ENCODE results near the gene C1QL3. TPM values are rescaled to one million over a fixed set of nuclear protein-coding genes. Genes with fewer than 3 reads are reported as not detected.

C1QL3 gene
- total RNA-seq, 2 experiments from 2014 or later, result not detected

GRCh38 chr10:16491933-16492332, 29.7 kb downstream of the C1QL3 start:
- Histone ChIP-seq H3K27ac (ENCODE audit: low read depth, low read length, poor library complexity, severe bottlenecking) (no peak overlapping the region), H3K9me3 (ENCODE audit: low read length) (no peaks in the 10 kb centered on the region), H3K4me3 (ENCODE audit: low read depth, low read length, poor library complexity, severe bottlenecking) (no peak overlapping the region), H3K79me2 (ENCODE audit: insufficient read depth, low read depth, low read length) (no peaks in the 10 kb centered on the region), H2AFZ (ENCODE audit: low read length) (no peak overlapping the region), H4K20me1 (ENCODE audit: insufficient read depth, low read length) (no peaks in the 10 kb centered on the region), H3K36me3 (ENCODE audit: insufficient read depth, low read length) (peaks cover 11% of the 10 kb centered on the region; the same call in 1 of the 2 replicates), H3K4me2 (ENCODE audit: low read length) (no peak overlapping the region), H3K9me2 (ENCODE audit: insufficient read depth, low read length) (no peaks in the 10 kb centered on the region), H3K4me1 (ENCODE audit: insufficient read depth, low read length, poor library complexity, severe bottlenecking) (no peaks in the 10 kb centered on the region)
- no peak for TF ChIP-seq CTCF (conservative IDR thresholded peaks at IDR 0.05; ENCODE audit: low read length)
- TF ChIP-seq EZH2phosphoT487 (IDR thresholded peaks at IDR 0.05; ENCODE audit: borderline replicate concordance, low read depth, low read length), result no peak
- no TSS peak for BruUV-seq (replicated peaks)
- DNase-seq (ENCODE audit: low spot score), result no peak
- CTCF ChIA-PET (ENCODE audit: unreplicated experiment), result no interaction called here
- POLR2A ChIA-PET, result no interaction called here
- intact Hi-C loops (cut with micrococcal nuclease; ENCODE audit: unreplicated experiment), result no loop called here

GRCh38 chr10:16490511-16490910, 31.2 kb downstream of the C1QL3 start:
- no peak for DNase-seq (ENCODE audit: low spot score)
- Histone ChIP-seq H4K20me1 (ENCODE audit: insufficient read depth, low read length) (no peaks in the 10 kb centered on the region), H3K4me1 (ENCODE audit: insufficient read depth, low read length, poor library complexity, severe bottlenecking) (no peaks in the 10 kb centered on the region), H3K4me3 (ENCODE audit: low read depth, low read length, poor library complexity, severe bottlenecking) (no peak overlapping the region), H3K9me3 (ENCODE audit: low read length) (no peaks in the 10 kb centered on the region), H3K36me3 (ENCODE audit: insufficient read depth, low read length) (peaks cover 11% of the 10 kb centered on the region; the same call in 1 of the 2 replicates), H3K79me2 (ENCODE audit: insufficient read depth, low read depth, low read length) (no peaks in the 10 kb centered on the region), H2AFZ (ENCODE audit: low read length) (no peak overlapping the region), H3K9me2 (ENCODE audit: insufficient read depth, low read length) (no peaks in the 10 kb centered on the region), H3K4me2 (ENCODE audit: low read length) (no peak overlapping the region), H3K27ac (ENCODE audit: low read depth, low read length, poor library complexity, severe bottlenecking) (no peak overlapping the region)
- no peak for TF ChIP-seq EZH2phosphoT487 (IDR thresholded peaks at IDR 0.05; ENCODE audit: borderline replicate concordance, low read depth, low read length)
- TF ChIP-seq CTCF (conservative IDR thresholded peaks at IDR 0.05; ENCODE audit: low read length), result no peak
- BruUV-seq (replicated peaks), result no TSS peak
- ChIA-PET POLR2A (no interaction called here), CTCF (ENCODE audit: unreplicated experiment) (no interaction called here)
- intact Hi-C loops (cut with micrococcal nuclease; ENCODE audit: unreplicated experiment), result no loop called here

GRCh38 chr10:16483241-16483917, 38.3 kb downstream of the C1QL3 start:
- POLR2A ChIA-PET, result interaction anchor here (0.7 to 0.8 kb wide), 2 partner anchors 11 to 15 kb away, joined by 4 to 7 read pairs; no protein-coding TSS in a partner anchor

More at GRCh38 chr10:16483241-16483917, 38.3 kb downstream of the C1QL3 start:
- intact Hi-C loops (cut with micrococcal nuclease; ENCODE audit: unreplicated experiment), result no loop called here
- no peak for TF ChIP-seq CTCF (conservative IDR thresholded peaks at IDR 0.05; ENCODE audit: low read length)
- TF ChIP-seq EZH2phosphoT487 (IDR thresholded peaks at IDR 0.05; ENCODE audit: borderline replicate concordance, low read depth, low read length), result no peak
- Histone ChIP-seq H3K9me2 (ENCODE audit: insufficient read depth, low read length) (no peaks in the 10 kb centered on the region; the same call in 1 of the 2 replicates), H4K20me1 (ENCODE audit: insufficient read depth, low read length) (no peaks in the 10 kb centered on the region), H3K4me3 (ENCODE audit: low read depth, low read length, poor library complexity, severe bottlenecking) (no peak overlapping the region), H3K79me2 (ENCODE audit: insufficient read depth, low read depth, low read length) (no peaks in the 10 kb centered on the region), H3K4me1 (ENCODE audit: insufficient read depth, low read length, poor library complexity, severe bottlenecking) (no peaks in the 10 kb centered on the region), H3K4me2 (ENCODE audit: low read length) (no peak overlapping the region), H2AFZ (ENCODE audit: low read length) (no peak overlapping the region), H3K27ac (ENCODE audit: low read depth, low read length, poor library complexity, severe bottlenecking) (no peak overlapping the region), H3K36me3 (ENCODE audit: insufficient read depth, low read length) (peaks cover 11% of the 10 kb centered on the region; the same call in 1 of the 2 replicates), H3K9me3 (ENCODE audit: low read length) (no peaks in the 10 kb centered on the region)
- no TSS peak for BruUV-seq (replicated peaks)
- DNase-seq (ENCODE audit: low spot score), result no peak
- CTCF ChIA-PET (ENCODE audit: unreplicated experiment), result no interaction called here

Measured in OCI-LY7 (cell line).